ENCODE results near the gene LY6G6F.

GRCh38 chr6:31712296-31712695 is 5.6 kb downstream of the LY6G6F start:
- no peak for TF ChIP-seq CTCF (IDR thresholded peaks at IDR 0.05)
- TF ChIP-seq EP300 (IDR thresholded peaks at IDR 0.05) = no peak
- TF ChIP-seq POLR2A (IDR thresholded peaks at IDR 0.05) = no peak

Measured in ovary (tissue), 3 donors.